ENCODE measurements around the gene CENPX. TPM values are rescaled to one million over a fixed set of nuclear protein-coding genes. Genes with fewer than 3 reads are reported as not detected.

CENPX gene
- total and polyA plus RNA-seq, 2 donors (not counting 3 experiments of a cell fraction or from before 2014, with no cell fraction given): 56.2 to 67.2 TPM

DNA sequence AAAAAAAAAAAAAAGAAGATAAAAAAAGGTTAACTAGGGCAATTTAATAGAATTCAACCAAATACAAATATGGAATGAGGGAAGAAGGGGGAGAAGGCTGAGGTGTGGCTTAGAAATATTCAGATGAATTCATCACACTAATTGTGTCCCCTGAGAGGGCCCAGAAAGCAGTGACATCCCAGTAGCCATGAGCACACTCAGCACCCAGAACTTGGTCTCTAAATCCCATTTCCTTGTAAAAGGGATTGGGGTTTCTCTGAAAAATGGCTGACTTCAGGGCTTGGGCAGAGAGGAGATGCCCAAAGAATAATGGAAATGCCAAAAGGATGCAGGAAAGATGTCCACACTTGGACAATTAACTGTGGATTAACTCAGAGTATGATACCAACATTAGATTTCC is 49.2 kb downstream of the CENPX start:
- no peak overlapping the region for H3K9ac ChIP-seq (replicated peaks; ENCODE audit: extremely low read depth, insufficient read depth, low read length)
- H4K20me1 ChIP-seq (replicated peaks; ENCODE audit: control insufficient read depth, extremely low read depth, insufficient read depth, low read length): no peaks in the 10 kb centered on the region
- H3K27ac ChIP-seq (ENCODE audit: insufficient read depth, low read depth, low read length): no peak overlapping the region
- H3K36me3 ChIP-seq (ENCODE audit: control insufficient read depth in 2 of 2, extremely low read depth in 1 of 2, insufficient read depth in 2 of 2, low read length in 2 of 2): no peaks in the 10 kb centered on the region
- no peak overlapping the region for H2AFZ ChIP-seq (ENCODE audit: low read depth, low read length)
- no peak overlapping the region for H3K4me2 ChIP-seq (ENCODE audit: insufficient read depth, low read length)
- no peaks in the 10 kb centered on the region for H3K9me1 ChIP-seq (replicated peaks; ENCODE audit: control insufficient read depth, extremely low read depth, insufficient read depth, low read length)
- DNase-seq (ENCODE audit: low read depth, low spot score) (no peak), FAIRE-seq (no peak)
- dilution Hi-C loops (cut with MboI; ENCODE audit: extremely low pct_ligation_motif_present, low sequenced_read_pairs): no loop called here
- intact Hi-C loops (cut with micrococcal nuclease): no loop called here
- ChIA-PET POLR2A (no interaction called here), CTCF (no interaction called here)
- no TSS peak for BruUV-seq (replicated peaks)
- H3K27me3 ChIP-seq (ENCODE audit: control insufficient read depth in 2 of 2, insufficient read depth in 2 of 2, low read length in 2 of 2): no peaks in the 10 kb centered on the region
- peaks cover 4% of the 10 kb centered on the region for H3K4me1 ChIP-seq (ENCODE audit: control insufficient read depth, extremely low read depth, insufficient read depth, low read length)
- no peaks in the 10 kb centered on the region for H3K79me2 ChIP-seq (ENCODE audit: control insufficient read depth, insufficient read depth, low read length)
- no peak overlapping the region for H3K4me3 ChIP-seq (replicated peaks in 1 of 3; ENCODE audit: insufficient read depth in 1 of 3, low read depth in 1 of 3, low read length in 3 of 3)
- no peaks in the 10 kb centered on the region for H3K9me3 ChIP-seq (replicated peaks; ENCODE audit: control insufficient read depth, insufficient read depth, low read length)
- TF ChIP-seq JUN (IDR thresholded peaks at IDR 0.05; ENCODE audit: borderline replicate concordance, insufficient read depth, insufficient read length, low read depth) (no peak), MYC (IDR thresholded peaks at IDR 0.05; ENCODE audit: low read depth, low read length) (no peak), GATA2 (IDR thresholded peaks at IDR 0.05; ENCODE audit: insufficient read depth, insufficient read length, low read depth, low read length) (no peak), POLR2A (IDR thresholded peaks at IDR 0.05; ENCODE audit: low read depth, low read length) (no peak), FOS (IDR thresholded peaks at IDR 0.05; ENCODE audit: borderline replicate concordance, insufficient read depth, low read length) (no peak), EZH2 (IDR thresholded peaks at IDR 0.05; ENCODE audit: borderline replicate concordance, low read depth, low read length, severe bottlenecking) (no peak), POLR2AphosphoS5 (IDR thresholded peaks at IDR 0.05; ENCODE audit: insufficient read depth, low read depth, low read length) (no peak)
- TF ChIP-seq, protein P1, sequence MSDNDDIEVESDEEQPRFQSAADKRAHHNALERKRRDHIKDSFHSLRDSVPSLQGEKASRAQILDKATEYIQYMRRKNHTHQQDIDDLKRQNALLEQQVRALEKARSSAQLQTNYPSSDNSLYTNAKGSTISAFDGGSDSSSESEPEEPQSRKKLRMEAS (IDR thresholded peaks at IDR 0.05; ENCODE audit: insufficient read depth, insufficient read length): no peak
- TF ChIP-seq, protein P2, sequence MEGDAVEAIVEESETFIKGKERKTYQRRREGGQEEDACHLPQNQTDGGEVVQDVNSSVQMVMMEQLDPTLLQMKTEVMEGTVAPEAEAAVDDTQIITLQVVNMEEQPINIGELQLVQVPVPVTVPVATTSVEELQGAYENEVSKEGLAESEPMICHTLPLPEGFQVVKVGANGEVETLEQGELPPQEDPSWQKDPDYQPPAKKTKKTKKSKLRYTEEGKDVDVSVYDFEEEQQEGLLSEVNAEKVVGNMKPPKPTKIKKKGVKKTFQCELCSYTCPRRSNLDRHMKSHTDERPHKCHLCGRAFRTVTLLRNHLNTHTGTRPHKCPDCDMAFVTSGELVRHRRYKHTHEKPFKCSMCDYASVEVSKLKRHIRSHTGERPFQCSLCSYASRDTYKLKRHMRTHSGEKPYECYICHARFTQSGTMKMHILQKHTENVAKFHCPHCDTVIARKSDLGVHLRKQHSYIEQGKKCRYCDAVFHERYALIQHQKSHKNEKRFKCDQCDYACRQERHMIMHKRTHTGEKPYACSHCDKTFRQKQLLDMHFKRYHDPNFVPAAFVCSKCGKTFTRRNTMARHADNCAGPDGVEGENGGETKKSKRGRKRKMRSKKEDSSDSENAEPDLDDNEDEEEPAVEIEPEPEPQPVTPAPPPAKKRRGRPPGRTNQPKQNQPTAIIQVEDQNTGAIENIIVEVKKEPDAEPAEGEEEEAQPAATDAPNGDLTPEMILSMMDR (IDR thresholded peaks at IDR 0.05; ENCODE audit: extremely low read depth in 1 of 2, insufficient read depth in 1 of 2, low read depth in 1 of 2, low read length in 2 of 2): no peak
